Gastroesophageal sphincter (tissue), 4 donors: ENCODE measurements around the gene UCK1. TPM values are rescaled to one million over a fixed set of nuclear protein-coding genes. Genes with fewer than 3 reads are reported as not detected.

Source experiments
- ATAC-seq: fragments of 150-250 bp; one replicate; pipeline ENCODE4 v1.9.1; 2016; ENCODE audit warnings: mild to moderate bottlenecking, moderate library complexity
- H3K27ac ChIP-seq, 4 donors: fragments of 200-600 bp; sonication (generic) in 3 of 4; 1 replicate in 3 of 4; 2 replicates in 1 of 4; pipeline ENCODE4 v1.5.1; 2016 to 2019
- H3K27me3 ChIP-seq: fragments of 200-600 bp; sonication (generic); one replicate; pipeline ENCODE4 v1.5.1; 2019
- H3K36me3 ChIP-seq, 2 donors: fragments of 200-600 bp; sonication (generic); one replicate each; pipeline ENCODE4 v1.5.1; 2019; ENCODE audit warnings: control low read depth in 1 of 2
- H3K4me1 ChIP-seq, 3 donors: fragments of 200-600 bp; sonication (generic); 1 replicate in 2 of 3; 2 replicates in 1 of 3; pipeline ENCODE4 v1.5.1; 2016 to 2019; ENCODE audit warnings: control low read depth in 2 of 3
- H3K4me3 ChIP-seq, 2 donors: fragments of 200-600 bp; sonication (generic); one replicate each; pipeline ENCODE4 v1.5.1; 2019; ENCODE audit warnings: mild to moderate bottlenecking in 1 of 2, moderate library complexity in 1 of 2
- H3K9me3 ChIP-seq, 3 donors: fragments of 200-600 bp; sonication (generic); one replicate each; pipeline ENCODE4 v1.5.1; 2017 to 2019; ENCODE audit warnings: control low read depth in 2 of 3
- CTCF ChIP-seq, 4 experiments: fragments of 200-600 bp in 2 of 4; fragments of 450-650 bp in 2 of 4; sonication (generic) in 1 of 4; IDR thresholded peaks; one replicate each; pipeline ENCODE4 v1.5.1; 2017 to 2019; ENCODE audit warnings: antibody characterized with exemption in 4 of 4, mild to moderate bottlenecking in 2 of 4, moderate library complexity in 2 of 4
- EP300 ChIP-seq: sonication (generic); formaldehyde crosslinking; IDR thresholded peaks from one replicate; pipeline ENCODE4 v1.6.1; 2017; ENCODE audit warnings: antibody characterized with exemption, mild to moderate bottlenecking
- POLR2A ChIP-seq, 2 donors: fragments of 450-650 bp; IDR thresholded peaks; one replicate each; pipeline ENCODE4 v1.6.1; 2017; ENCODE audit warnings: antibody characterized with exemption in 2 of 2, mild to moderate bottlenecking in 2 of 2, moderate library complexity in 1 of 2
- POLR2AphosphoS5 ChIP-seq: sonication (generic); formaldehyde crosslinking; IDR thresholded peaks from one replicate; pipeline ENCODE4 v1.6.1; 2017; ENCODE audit warnings: antibody characterized with exemption
- WGBS, 2 donors: methylation state at CpG; one replicate each; pipeline ENCODE4 v1.1.5; 2018; ENCODE audit warnings: low coverage in 1 of 2; 5-methylcytosine and 5-hydroxymethylcytosine counted together
- total RNA-seq, 4 donors: library from RNA; depleted of rRNA; stranded (reverse); fragments of >200 nt; gene quantifications; one replicate each; pipeline ENCODE4 v1.1.0, GENCODE V29; 2016

The UCK1 gene
- total RNA-seq, 4 donors from 2014 or later: 46.8 to 125 (median 51.4) TPM

GRCh38 chr9:131529597-131530545 lies 1.2 kb downstream of the UCK1 start:
- ATAC-seq: no peak
- 43% methylated on average over 1 of the region's 24 CpGs; no CpG with 5 or more reads in 1 of the 2 donors for WGBS, 2 donors
- Histone ChIP-seq H3K27ac (peak overlapping the region in 3 of 4 donors; percentile 87 to 89 (median 87)), H3K4me1 (peaks cover 0 to 21% (median 12%) of the 10 kb centered on the region in 3 donors), H3K36me3 (peaks cover 0 to 52% of the 10 kb centered on the region in 2 donors), H3K4me3 (peak overlapping the region; percentile 92 to 99), H3K9me3 (no peaks in the 10 kb centered on the region), H3K27me3 (no peaks in the 10 kb centered on the region)
- TF ChIP-seq POLR2AphosphoS5: no peak
- TF ChIP-seq EP300: no peak
- no peak for TF ChIP-seq POLR2A (IDR thresholded peaks at IDR 0.05)
- no peak for TF ChIP-seq CTCF (IDR thresholded peaks at IDR 0.05)

GRCh38 chr9:131528886-131529505 lies 2.1 kb downstream of the UCK1 start:
- WGBS, 2 donors: 89% methylated on average over 6 of the region's 35 CpGs; no CpG with 5 or more reads in 1 of the 2 donors
- Histone ChIP-seq H3K4me1 (peaks cover 0 to 21% (median 12%) of the 10 kb centered on the region in 3 donors), H3K27ac (no peak overlapping the region), H3K9me3 (no peaks in the 10 kb centered on the region), H3K4me3 (no peak overlapping the region), H3K36me3 (peaks cover 0 to 61% of the 10 kb centered on the region in 2 donors), H3K27me3 (no peaks in the 10 kb centered on the region)
- no peak for ATAC-seq
- TF ChIP-seq EP300 (no peak), CTCF (IDR thresholded peaks at IDR 0.05) (no peak), POLR2A (IDR thresholded peaks at IDR 0.05) (no peak), POLR2AphosphoS5 (no peak)

- TF ChIP-seq POLR2AphosphoS5: no peak
- TF ChIP-seq POLR2A (IDR thresholded peaks at IDR 0.05): no peak
- TF ChIP-seq CTCF (IDR thresholded peaks at IDR 0.05): no peak
- no peak for TF ChIP-seq EP300
- Histone ChIP-seq H3K27ac (no peak overlapping the region), H3K36me3 (peaks cover 0 to 69% of the 10 kb centered on the region in 2 donors), H3K27me3 (no peaks in the 10 kb centered on the region), H3K4me1 (peaks cover 0 to 21% (median 12%) of the 10 kb centered on the region in 3 donors), H3K9me3 (no peaks in the 10 kb centered on the region), H3K4me3 (no peak overlapping the region)
- no peak for ATAC-seq
- WGBS, 2 donors: 98 to 100% methylated on average over 1 to 5 of the region's 7 CpGs
Observed at GRCh38 chr9:131528186-131528585, 2.9 kb downstream of the UCK1 start.

GRCh38 chr9:131525643-131526565 lies 5.2 kb downstream of the UCK1 start:
- H3K4me1 ChIP-seq: peaks cover 0 to 16% (median 7%) of the 10 kb centered on the region in 3 donors
- TF ChIP-seq POLR2AphosphoS5: no peak
- no peak for TF ChIP-seq CTCF (IDR thresholded peaks at IDR 0.05)
- TF ChIP-seq EP300: no peak
- H3K27ac ChIP-seq: no peak overlapping the region
- no peaks in the 10 kb centered on the region for H3K9me3 ChIP-seq
- WGBS, 2 donors: 74 to 89% methylated on average over 6 to 8 of the region's 19 CpGs
- no peak for ATAC-seq
- no peak overlapping the region for H3K4me3 ChIP-seq
- peaks cover 0 to 92% of the 10 kb centered on the region in 2 donors for H3K36me3 ChIP-seq
- no peaks in the 10 kb centered on the region for H3K27me3 ChIP-seq
